ENCODE measurements around the gene ASB10.

GRCh38 chr7:151211155-151211772, 24.2 kb upstream of the ASB10 start:
- no peak for TF ChIP-seq ZNF138 (CRISPR knock-in tag; conservative IDR thresholded peaks at IDR 0.05)
- TF ChIP-seq CTCF (IDR thresholded peaks at IDR 0.05), result no peak
- TF ChIP-seq, protein P1, sequence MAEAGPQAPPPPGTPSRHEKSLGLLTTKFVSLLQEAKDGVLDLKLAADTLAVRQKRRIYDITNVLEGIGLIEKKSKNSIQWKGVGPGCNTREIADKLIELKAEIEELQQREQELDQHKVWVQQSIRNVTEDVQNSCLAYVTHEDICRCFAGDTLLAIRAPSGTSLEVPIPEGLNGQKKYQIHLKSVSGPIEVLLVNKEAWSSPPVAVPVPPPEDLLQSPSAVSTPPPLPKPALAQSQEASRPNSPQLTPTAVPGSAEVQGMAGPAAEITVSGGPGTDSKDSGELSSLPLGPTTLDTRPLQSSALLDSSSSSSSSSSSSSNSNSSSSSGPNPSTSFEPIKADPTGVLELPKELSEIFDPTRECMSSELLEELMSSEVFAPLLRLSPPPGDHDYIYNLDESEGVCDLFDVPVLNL (CRISPR knock-in tag; IDR thresholded peaks at IDR 0.05; ENCODE audit: borderline replicate concordance, low read depth), result no peak
- no peak for TF ChIP-seq AFF4 (CRISPR knock-in tag; IDR thresholded peaks at IDR 0.05; ENCODE audit: borderline replicate concordance)
- TF ChIP-seq NR3C1 (CRISPR knock-in tag; conservative IDR thresholded peaks at IDR 0.05; ENCODE audit: low read depth), result no peak
- no peak for TF ChIP-seq ATF3 (CRISPR knock-in tag; conservative IDR thresholded peaks at IDR 0.05)
- TF ChIP-seq PREB (CRISPR knock-in tag; IDR thresholded peaks at IDR 0.05; ENCODE audit: borderline replicate concordance), result no peak
- TF ChIP-seq, protein P2, sequence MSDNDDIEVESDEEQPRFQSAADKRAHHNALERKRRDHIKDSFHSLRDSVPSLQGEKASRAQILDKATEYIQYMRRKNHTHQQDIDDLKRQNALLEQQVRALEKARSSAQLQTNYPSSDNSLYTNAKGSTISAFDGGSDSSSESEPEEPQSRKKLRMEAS (CRISPR knock-in tag; IDR thresholded peaks at IDR 0.05), result no peak
- no peak for TF ChIP-seq SP1 (CRISPR knock-in tag; conservative IDR thresholded peaks at IDR 0.05)
- TF ChIP-seq, protein P3, sequence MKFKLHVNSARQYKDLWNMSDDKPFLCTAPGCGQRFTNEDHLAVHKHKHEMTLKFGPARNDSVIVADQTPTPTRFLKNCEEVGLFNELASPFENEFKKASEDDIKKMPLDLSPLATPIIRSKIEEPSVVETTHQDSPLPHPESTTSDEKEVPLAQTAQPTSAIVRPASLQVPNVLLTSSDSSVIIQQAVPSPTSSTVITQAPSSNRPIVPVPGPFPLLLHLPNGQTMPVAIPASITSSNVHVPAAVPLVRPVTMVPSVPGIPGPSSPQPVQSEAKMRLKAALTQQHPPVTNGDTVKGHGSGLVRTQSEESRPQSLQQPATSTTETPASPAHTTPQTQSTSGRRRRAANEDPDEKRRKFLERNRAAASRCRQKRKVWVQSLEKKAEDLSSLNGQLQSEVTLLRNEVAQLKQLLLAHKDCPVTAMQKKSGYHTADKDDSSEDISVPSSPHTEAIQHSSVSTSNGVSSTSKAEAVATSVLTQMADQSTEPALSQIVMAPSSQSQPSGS (CRISPR knock-in tag; IDR thresholded peaks at IDR 0.05; ENCODE audit: borderline replicate concordance, low read depth), result no peak
- TF ChIP-seq ZNF423 (CRISPR knock-in tag; IDR thresholded peaks at IDR 0.05), result no peak
